ENCODE data around the gene CXXC5. TPM values are rescaled to one million over a fixed set of nuclear protein-coding genes. Genes with fewer than 3 reads are reported as not detected.

Gene CXXC5
- total RNA-seq, 1 donor from 2014 or later: 41.9 TPM

DNA sequence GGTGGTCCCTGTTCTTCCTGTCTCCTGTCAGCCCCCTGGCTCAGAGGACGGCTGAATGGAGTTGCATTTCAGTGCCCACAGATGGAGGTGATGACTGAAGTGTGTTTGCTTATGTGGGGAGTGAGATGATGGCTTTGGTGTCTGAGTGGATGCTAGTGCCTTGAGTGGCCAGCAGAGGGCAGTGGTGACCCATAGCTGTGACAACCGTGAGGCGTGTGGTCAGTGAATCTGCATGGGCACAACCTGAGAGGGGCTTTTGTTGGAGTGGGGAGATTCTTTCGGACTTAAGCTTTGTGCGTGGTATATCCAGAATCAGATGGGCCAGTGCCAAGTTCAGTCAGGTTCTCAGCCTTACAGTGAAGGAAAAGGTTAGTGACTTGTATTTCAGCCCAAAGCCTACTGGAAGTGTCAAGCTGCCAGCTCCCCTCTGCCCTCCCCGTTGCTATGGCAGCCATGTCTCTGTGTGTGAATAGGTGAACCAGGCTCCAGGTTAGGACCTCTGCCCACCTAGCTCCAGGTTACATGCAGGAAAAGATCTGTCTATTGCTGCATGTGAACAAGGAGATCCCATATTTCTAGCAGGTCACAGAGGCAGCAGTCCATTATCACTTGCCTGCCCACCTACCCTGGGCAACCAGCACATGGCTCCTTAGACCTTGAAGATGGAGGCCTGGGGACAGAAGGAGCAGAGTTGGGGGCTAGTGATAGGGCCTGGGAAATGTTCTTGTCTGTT, 14.7 kb upstream of the CXXC5 start:
- Histone ChIP-seq H3K4me1 (peaks cover 7 to 26% of the 10 kb centered on the region in 2 donors), H3K27ac (no peak overlapping the region), H3K9me3 (no peaks in the 10 kb centered on the region), H3K27me3 (no peaks in the 10 kb centered on the region), H3K36me3 (peaks cover 0 to 21% of the 10 kb centered on the region in 2 donors), H3K4me3 (no peak overlapping the region)
- DNase-seq (ENCODE audit: low spot score in 2 of 2): no peak
- TF ChIP-seq, protein P1, sequence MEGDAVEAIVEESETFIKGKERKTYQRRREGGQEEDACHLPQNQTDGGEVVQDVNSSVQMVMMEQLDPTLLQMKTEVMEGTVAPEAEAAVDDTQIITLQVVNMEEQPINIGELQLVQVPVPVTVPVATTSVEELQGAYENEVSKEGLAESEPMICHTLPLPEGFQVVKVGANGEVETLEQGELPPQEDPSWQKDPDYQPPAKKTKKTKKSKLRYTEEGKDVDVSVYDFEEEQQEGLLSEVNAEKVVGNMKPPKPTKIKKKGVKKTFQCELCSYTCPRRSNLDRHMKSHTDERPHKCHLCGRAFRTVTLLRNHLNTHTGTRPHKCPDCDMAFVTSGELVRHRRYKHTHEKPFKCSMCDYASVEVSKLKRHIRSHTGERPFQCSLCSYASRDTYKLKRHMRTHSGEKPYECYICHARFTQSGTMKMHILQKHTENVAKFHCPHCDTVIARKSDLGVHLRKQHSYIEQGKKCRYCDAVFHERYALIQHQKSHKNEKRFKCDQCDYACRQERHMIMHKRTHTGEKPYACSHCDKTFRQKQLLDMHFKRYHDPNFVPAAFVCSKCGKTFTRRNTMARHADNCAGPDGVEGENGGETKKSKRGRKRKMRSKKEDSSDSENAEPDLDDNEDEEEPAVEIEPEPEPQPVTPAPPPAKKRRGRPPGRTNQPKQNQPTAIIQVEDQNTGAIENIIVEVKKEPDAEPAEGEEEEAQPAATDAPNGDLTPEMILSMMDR (IDR thresholded peaks at IDR 0.05): peak; percentile 90 to 98 (median 98)
- intact Hi-C loops (cut with DNase I): loop anchor here (1.0 kb wide), 2 partner anchors 57 to 132 kb away; no protein-coding TSS in a partner anchor

DNA sequence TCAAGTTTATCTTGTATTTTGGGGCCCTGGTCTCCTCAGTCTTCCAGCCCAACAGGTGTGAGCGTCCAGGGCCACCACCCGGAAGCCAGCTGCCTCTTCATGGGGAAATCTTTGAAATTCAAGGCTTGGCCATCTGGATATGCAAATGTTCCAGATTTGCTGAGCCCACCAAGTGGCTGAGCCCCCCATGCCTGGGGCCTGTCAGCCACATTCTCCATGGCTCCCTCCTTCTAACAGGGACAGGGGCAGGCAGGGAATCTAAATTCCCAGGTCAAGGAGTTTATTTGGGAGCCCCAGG, 14.2 kb upstream of the CXXC5 start:
- TF ChIP-seq, protein P1 (IDR thresholded peaks at IDR 0.05): no peak
- H3K36me3 ChIP-seq: peaks cover 0 to 16% of the 10 kb centered on the region in 2 donors
- H3K4me1 ChIP-seq: peaks cover 10 to 31% of the 10 kb centered on the region in 2 donors
- no peaks in the 10 kb centered on the region for H3K27me3 ChIP-seq
- no peaks in the 10 kb centered on the region for H3K9me3 ChIP-seq
- H3K27ac ChIP-seq: no peak overlapping the region
- no peak overlapping the region for H3K4me3 ChIP-seq
- intact Hi-C loops (cut with DNase I): no loop called here
- DNase-seq (ENCODE audit: low spot score in 2 of 2): no peak

DNA sequence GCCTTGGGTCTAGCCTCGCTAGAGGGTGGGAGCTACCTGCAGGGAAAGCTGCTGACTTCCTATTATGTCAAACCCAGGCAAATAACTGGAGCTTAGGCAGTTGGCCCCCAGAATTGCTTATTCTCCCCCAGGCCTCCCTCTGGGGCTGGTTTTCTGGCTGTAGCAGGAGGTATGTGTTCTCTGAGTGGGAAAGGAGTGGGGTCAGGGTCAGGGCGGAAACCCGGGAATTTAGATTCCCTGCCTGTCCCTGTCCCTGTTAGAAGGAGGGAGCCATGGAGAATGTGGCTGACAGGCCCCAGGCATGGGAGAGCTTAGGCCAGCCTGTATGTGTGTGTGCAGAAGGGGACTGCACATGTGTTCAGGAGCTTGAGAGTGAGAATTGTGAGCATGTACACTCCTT, 13.6 kb upstream of the CXXC5 start:
- Histone ChIP-seq H3K36me3 (peaks cover 0 to 12% of the 10 kb centered on the region in 2 donors), H3K9me3 (no peaks in the 10 kb centered on the region), H3K4me1 (peaks cover 10 to 33% of the 10 kb centered on the region in 2 donors), H3K27me3 (no peaks in the 10 kb centered on the region), H3K27ac (no peak overlapping the region), H3K4me3 (no peak overlapping the region)
- intact Hi-C loops (cut with DNase I): no loop called here
- DNase-seq (ENCODE audit: low spot score in 2 of 2): no peak
- TF ChIP-seq, protein P1 (IDR thresholded peaks at IDR 0.05): no peak

DNA sequence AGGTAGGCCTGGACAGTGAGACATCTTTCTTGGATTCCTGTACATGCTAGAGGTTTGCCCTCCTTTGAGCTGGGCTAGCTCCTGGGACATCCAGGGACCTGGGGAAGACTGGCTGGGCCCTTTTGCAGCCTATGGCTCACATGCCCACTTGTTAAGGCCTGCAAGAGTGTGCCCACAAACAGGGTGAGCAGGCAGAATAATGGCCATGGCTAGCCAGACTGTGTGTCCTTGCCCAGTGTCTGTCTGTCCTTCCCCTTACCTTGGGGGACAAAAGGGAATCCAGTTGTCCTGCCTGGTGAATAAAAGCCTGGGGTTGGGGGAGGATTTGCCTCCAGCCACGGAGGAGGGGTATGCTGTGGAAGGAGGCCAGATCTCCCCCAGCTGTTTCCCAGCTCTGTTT, 13.0 kb upstream of the CXXC5 start:
- Histone ChIP-seq H3K27me3 (no peaks in the 10 kb centered on the region), H3K9me3 (no peaks in the 10 kb centered on the region), H3K36me3 (peaks cover 0 to 9% of the 10 kb centered on the region in 2 donors), H3K27ac (peak overlapping the region; percentile 49 to 54), H3K4me1 (peaks cover 10 to 33% of the 10 kb centered on the region in 2 donors), H3K4me3 (no peak overlapping the region)
- TF ChIP-seq, protein P1 (IDR thresholded peaks at IDR 0.05): no peak
- DNase-seq (ENCODE audit: low spot score in 2 of 2): no peak
- intact Hi-C loops (cut with DNase I): loop anchor here (5.0 kb wide), 1 partner anchor 212 kb away; no protein-coding TSS in a partner anchor

DNA sequence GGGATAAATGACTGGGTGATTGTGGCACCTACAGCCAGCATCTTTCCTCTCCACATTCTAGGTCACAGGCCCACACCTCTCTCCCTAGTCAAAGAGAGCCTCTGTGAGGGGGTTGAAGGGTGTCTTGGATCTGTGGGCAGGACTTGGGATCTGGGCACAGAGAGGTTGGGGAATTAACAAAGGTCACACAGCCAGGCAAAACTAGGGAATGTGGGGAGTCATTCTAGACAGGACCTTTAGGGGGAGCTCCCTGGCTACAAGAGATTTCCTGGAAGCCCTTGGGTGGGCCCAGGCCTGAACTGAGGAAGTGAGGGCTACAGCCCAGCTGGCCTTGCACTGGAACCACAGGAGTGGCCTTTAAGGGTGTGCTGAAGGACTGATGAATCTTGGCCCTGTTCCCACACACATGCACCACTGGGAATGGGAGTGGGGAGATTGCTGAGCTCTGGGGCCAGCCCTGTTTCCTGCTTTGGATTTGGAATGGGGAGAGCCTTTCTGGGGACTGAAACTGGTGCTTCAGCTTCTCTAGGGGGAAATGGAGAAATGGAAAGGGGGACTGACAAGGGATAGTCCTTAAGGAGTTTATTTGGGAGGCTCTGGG, 12.4 kb upstream of the CXXC5 start:
- Histone ChIP-seq H3K36me3 (peaks cover 0 to 7% of the 10 kb centered on the region in 2 donors), H3K27me3 (no peaks in the 10 kb centered on the region), H3K4me3 (no peak overlapping the region), H3K4me1 (peaks cover 10 to 33% of the 10 kb centered on the region in 2 donors), H3K9me3 (no peaks in the 10 kb centered on the region), H3K27ac (peak overlapping the region; percentile 49 to 54)
- intact Hi-C loops (cut with DNase I): loop anchor here (2.0 to 5.0 kb wide), 2 partner anchors 75 to 212 kb away; no protein-coding TSS in a partner anchor
- DNase-seq (ENCODE audit: low spot score in 2 of 2): peak in 1 of 2 donors; percentile 90
- TF ChIP-seq, protein P1 (IDR thresholded peaks at IDR 0.05): peak; percentile 56 to 65 (median 60)

All from ascending aorta (tissue), 2 donors.